ENCODE measurements around the gene TLE2.
"Not testable (repeated sequence)": the region's sequence is repeated elsewhere in the genome, so short reads cannot be mapped to it uniquely, and the experiment has no call there.

TLE2 gene

GRCh38 chr19:3036977-3037544, 8.0 kb upstream of the TLE2 start:
- H3K27ac ChIP-seq (ENCODE audit: low read length); H3K9me3 ChIP-seq (ENCODE audit: control insufficient read depth, insufficient read depth, low read length); DNase-seq (ENCODE audit: low read depth, low spot score); H3K4me1 ChIP-seq (ENCODE audit: control insufficient read depth, insufficient read depth, low read length); H3K36me3 ChIP-seq (ENCODE audit: control insufficient read depth, insufficient read depth, low read length); H3K4me3 ChIP-seq (ENCODE audit: low read length); H3K27me3 ChIP-seq (ENCODE audit: control insufficient read depth, insufficient read depth, low read length): not testable (repeated sequence)
- no CpG with 5 or more reads among the region's 14 CpGs for WGBS (ENCODE audit: insufficient coverage, insufficient read length)

DNA sequence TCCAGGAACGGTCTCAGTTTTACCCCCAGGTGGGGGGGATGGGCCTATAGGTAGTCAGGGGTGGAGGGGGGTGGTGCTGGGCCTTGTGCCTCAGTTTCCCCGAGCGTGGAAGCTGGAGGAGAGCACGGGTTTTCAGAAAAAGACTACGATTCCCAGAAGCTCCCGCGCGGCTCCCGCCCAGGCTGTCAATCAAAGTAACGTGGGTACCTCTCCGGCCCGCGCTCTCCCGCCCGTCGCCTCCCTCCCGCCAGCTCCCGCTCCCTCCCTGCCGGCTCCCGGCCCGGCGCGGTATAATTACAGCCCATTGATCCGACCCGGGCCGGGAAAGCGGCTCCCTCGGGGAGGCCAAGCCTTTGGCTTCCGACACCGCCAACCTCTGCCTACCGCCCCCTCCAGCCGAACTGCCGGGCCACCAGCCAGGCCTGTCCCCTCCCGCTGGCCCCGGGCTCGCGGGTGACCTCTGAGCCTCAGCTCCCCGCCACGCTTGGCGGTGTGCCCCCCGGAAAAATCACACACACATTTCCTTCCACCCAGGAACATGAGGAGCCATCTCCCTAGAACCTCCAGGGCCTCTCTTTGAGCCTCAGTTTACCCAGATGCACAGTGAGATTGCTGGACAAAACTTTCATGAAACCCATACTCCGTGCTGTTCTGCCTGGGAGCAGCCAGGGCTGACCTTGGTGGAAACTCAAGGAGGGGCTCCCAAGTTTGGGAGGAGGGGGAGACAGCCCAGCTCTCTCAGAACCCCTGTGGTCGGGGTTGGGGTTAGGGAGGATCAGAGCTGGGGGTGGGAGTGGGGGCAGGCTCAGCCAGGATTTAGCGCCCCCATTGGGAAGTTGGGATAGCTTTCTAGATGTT, 7.3 kb upstream of the TLE2 start:
- no peaks in the 10 kb centered on the region for H3K4me1 ChIP-seq (ENCODE audit: control insufficient read depth, insufficient read depth, low read length)

DNA sequence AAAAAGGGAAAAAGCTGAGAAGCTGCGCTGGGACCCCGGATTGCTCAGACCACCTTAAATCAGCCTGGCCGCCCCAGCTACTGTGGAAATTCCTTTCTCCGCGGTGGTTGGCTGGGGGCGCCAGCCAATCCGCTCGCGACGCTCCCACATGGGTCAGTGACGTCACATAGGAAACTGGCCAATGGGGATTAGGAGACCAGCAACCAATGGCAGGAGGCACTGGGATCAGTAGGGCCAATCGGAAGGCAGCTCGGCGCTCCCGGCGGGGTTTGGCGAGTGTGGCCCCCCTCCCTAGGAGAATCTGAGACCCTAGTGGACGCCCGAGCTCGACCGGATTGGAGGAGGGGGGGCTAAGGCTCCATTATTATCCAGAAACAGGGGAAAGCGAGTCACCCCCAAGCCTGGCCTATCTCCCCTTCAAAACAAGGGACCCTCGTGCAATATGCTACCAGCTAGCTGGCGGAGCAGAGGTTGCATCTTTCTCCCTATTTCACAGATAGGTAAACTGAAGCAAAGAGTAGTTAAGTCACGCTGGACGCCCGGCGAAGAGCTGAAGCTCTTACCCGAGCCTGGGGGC, 6.5 kb upstream of the TLE2 start:
- no peaks in the 10 kb centered on the region for H3K27me3 ChIP-seq (ENCODE audit: control insufficient read depth, insufficient read depth, low read length)
- no peaks in the 10 kb centered on the region for H3K4me1 ChIP-seq (ENCODE audit: control insufficient read depth, insufficient read depth, low read length)
- H3K27ac ChIP-seq (ENCODE audit: low read length): no peak overlapping the region
- peak; percentile 98 for DNase-seq (ENCODE audit: low read depth, low spot score)
- WGBS (ENCODE audit: insufficient coverage, insufficient read length): no CpG with 5 or more reads among the region's 29 CpGs
- H3K9me3 ChIP-seq (ENCODE audit: control insufficient read depth, insufficient read depth, low read length): no peaks in the 10 kb centered on the region
- peak overlapping the region; percentile 56; the same call in 1 of the 2 replicates for H3K4me3 ChIP-seq (ENCODE audit: low read length)
- no peaks in the 10 kb centered on the region for H3K36me3 ChIP-seq (ENCODE audit: control insufficient read depth, insufficient read depth, low read length)

More for the DNA sequence above, 7.3 kb upstream of the TLE2 start:
- H3K27me3 ChIP-seq (ENCODE audit: control insufficient read depth, insufficient read depth, low read length): no peaks in the 10 kb centered on the region
- no peaks in the 10 kb centered on the region for H3K9me3 ChIP-seq (ENCODE audit: control insufficient read depth, insufficient read depth, low read length)
- H3K27ac ChIP-seq (ENCODE audit: low read length): no peak overlapping the region
- H3K36me3 ChIP-seq (ENCODE audit: control insufficient read depth, insufficient read depth, low read length): no peaks in the 10 kb centered on the region
- WGBS (ENCODE audit: insufficient coverage, insufficient read length): no CpG with 5 or more reads among the region's 44 CpGs
- H3K4me3 ChIP-seq (ENCODE audit: low read length): peak overlapping the region; percentile 56; the same call in 1 of the 2 replicates
- no peak for DNase-seq (ENCODE audit: low read depth, low spot score)

DNA sequence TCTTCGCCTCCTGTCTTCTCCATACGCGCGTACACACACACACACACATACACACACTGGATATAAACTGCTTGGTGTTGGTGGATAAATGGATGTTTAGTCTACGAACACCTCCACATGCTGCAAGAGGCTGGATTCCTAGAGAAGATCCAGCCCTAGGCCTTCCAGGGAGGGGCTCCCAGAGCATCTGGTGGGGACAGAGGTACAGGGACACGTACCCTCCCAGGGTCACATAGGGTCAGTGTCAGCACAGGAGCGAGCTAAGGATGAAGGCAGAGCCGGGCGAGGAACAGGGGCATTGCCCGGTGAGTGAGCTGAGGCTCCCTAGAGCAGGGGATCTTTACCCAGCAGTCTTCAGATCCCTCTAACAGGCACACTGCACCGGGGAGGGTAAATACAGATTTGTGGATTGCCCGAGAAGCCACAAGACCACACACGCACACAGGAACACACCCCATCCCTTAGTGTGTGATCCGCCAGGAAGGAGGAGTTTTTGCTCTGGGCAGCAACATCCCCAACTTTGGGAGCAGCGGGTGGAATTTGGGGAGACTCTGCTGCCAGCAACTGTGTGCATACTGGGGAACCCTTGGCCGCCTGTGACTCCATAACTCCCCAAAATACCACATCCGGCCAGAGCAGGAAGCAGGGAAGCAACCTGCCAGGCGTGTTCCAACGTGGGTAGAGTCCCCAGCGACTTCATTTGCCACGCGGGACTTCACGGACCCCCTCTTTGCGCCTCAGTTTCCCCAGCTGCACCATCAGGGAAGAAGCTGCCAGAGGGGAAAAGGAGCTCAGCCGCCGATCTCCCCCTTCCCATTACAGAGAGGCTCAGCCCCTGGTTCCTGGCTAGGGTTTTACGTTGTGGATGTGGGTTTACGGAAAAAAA, 5.8 kb upstream of the TLE2 start:
- no peak for DNase-seq (ENCODE audit: low read depth, low spot score)
- no CpG with 5 or more reads among the region's 28 CpGs for WGBS (ENCODE audit: insufficient coverage, insufficient read length)
- Histone ChIP-seq H3K4me1 (ENCODE audit: control insufficient read depth, insufficient read depth, low read length) (no peaks in the 10 kb centered on the region), H3K4me3 (ENCODE audit: low read length) (peak overlapping the region; percentile 30; the same call in 1 of the 2 replicates), H3K27me3 (ENCODE audit: control insufficient read depth, insufficient read depth, low read length) (peaks cover 1% of the 10 kb centered on the region; the same call in 1 of the 2 replicates), H3K9me3 (ENCODE audit: control insufficient read depth, insufficient read depth, low read length) (no peaks in the 10 kb centered on the region), H3K36me3 (ENCODE audit: control insufficient read depth, insufficient read depth, low read length) (no peaks in the 10 kb centered on the region), H3K27ac (ENCODE audit: low read length) (no peak overlapping the region)

- Histone ChIP-seq H3K9me3 (ENCODE audit: control insufficient read depth, insufficient read depth, low read length) (no peaks in the 10 kb centered on the region), H3K27ac (ENCODE audit: low read length) (no peak overlapping the region), H3K4me3 (ENCODE audit: low read length) (no peak overlapping the region), H3K27me3 (ENCODE audit: control insufficient read depth, insufficient read depth, low read length) (peaks cover 1% of the 10 kb centered on the region; the same call in 1 of the 2 replicates), H3K4me1 (ENCODE audit: control insufficient read depth, insufficient read depth, low read length) (no peaks in the 10 kb centered on the region), H3K36me3 (ENCODE audit: control insufficient read depth, insufficient read depth, low read length) (no peaks in the 10 kb centered on the region)
- DNase-seq (ENCODE audit: low read depth, low spot score): no peak
Observed at GRCh38 chr19:3034406-3034655, 5.3 kb upstream of the TLE2 start.

GRCh38 chr19:3033595-3034405, 4.7 kb upstream of the TLE2 start:
- H3K27ac ChIP-seq (ENCODE audit: low read length): no peak overlapping the region
- H3K4me1 ChIP-seq (ENCODE audit: control insufficient read depth, insufficient read depth, low read length): no peaks in the 10 kb centered on the region
- WGBS (ENCODE audit: insufficient coverage, insufficient read length): no CpG with 5 or more reads among the region's 11 CpGs
- DNase-seq (ENCODE audit: low read depth, low spot score): no peak
- H3K36me3 ChIP-seq (ENCODE audit: control insufficient read depth, insufficient read depth, low read length): no peaks in the 10 kb centered on the region
- H3K9me3 ChIP-seq (ENCODE audit: control insufficient read depth, insufficient read depth, low read length): no peaks in the 10 kb centered on the region
- H3K4me3 ChIP-seq (ENCODE audit: low read length): no peak overlapping the region
- H3K27me3 ChIP-seq (ENCODE audit: control insufficient read depth, insufficient read depth, low read length): peaks cover 1% of the 10 kb centered on the region; the same call in 1 of the 2 replicates

- WGBS (ENCODE audit: insufficient coverage, insufficient read length): 100% methylated on average over 1 of the region's 5 CpGs
- Histone ChIP-seq H3K36me3 (ENCODE audit: control insufficient read depth, insufficient read depth, low read length) (no peaks in the 10 kb centered on the region), H3K4me3 (ENCODE audit: low read length) (no peak overlapping the region), H3K4me1 (ENCODE audit: control insufficient read depth, insufficient read depth, low read length) (no peaks in the 10 kb centered on the region), H3K27ac (ENCODE audit: low read length) (no peak overlapping the region), H3K9me3 (ENCODE audit: control insufficient read depth, insufficient read depth, low read length) (no peaks in the 10 kb centered on the region), H3K27me3 (ENCODE audit: control insufficient read depth, insufficient read depth, low read length) (peaks cover 1% of the 10 kb centered on the region; the same call in 1 of the 2 replicates)
- DNase-seq (ENCODE audit: low read depth, low spot score): no peak
Observed at GRCh38 chr19:3031607-3031867, 2.5 kb upstream of the TLE2 start.

GRCh38 chr19:3028305-3029064, 595 bp downstream of the TLE2 start:
- H3K36me3 ChIP-seq (ENCODE audit: control insufficient read depth, insufficient read depth, low read length): no peaks in the 10 kb centered on the region
- peak overlapping the region; percentile 41; the same call in 1 of the 2 replicates for H3K4me3 ChIP-seq (ENCODE audit: low read length)
- no peak for DNase-seq (ENCODE audit: low read depth, low spot score)
- H3K27ac ChIP-seq (ENCODE audit: low read length): no peak overlapping the region
- WGBS (ENCODE audit: insufficient coverage, insufficient read length): no CpG with 5 or more reads among the region's 40 CpGs
- H3K27me3 ChIP-seq (ENCODE audit: control insufficient read depth, insufficient read depth, low read length): peaks cover 1% of the 10 kb centered on the region; the same call in 1 of the 2 replicates
- H3K4me1 ChIP-seq (ENCODE audit: control insufficient read depth, insufficient read depth, low read length): peaks cover 8% of the 10 kb centered on the region
- H3K9me3 ChIP-seq (ENCODE audit: control insufficient read depth, insufficient read depth, low read length): no peaks in the 10 kb centered on the region

- DNase-seq (ENCODE audit: low read depth, low spot score): no peak
- Histone ChIP-seq H3K27ac (ENCODE audit: low read length) (no peak overlapping the region), H3K4me1 (ENCODE audit: control insufficient read depth, insufficient read depth, low read length) (peaks cover 8% of the 10 kb centered on the region), H3K9me3 (ENCODE audit: control insufficient read depth, insufficient read depth, low read length) (no peaks in the 10 kb centered on the region), H3K27me3 (ENCODE audit: control insufficient read depth, insufficient read depth, low read length) (peaks cover 1% of the 10 kb centered on the region; the same call in 1 of the 2 replicates), H3K4me3 (ENCODE audit: low read length) (no peak overlapping the region; the same call in 1 of the 2 replicates), H3K36me3 (ENCODE audit: control insufficient read depth, insufficient read depth, low read length) (no peaks in the 10 kb centered on the region)
- WGBS (ENCODE audit: insufficient coverage, insufficient read length): no CpG with 5 or more reads among the region's 9 CpGs
Observed at GRCh38 chr19:3027981-3028304, 1.1 kb downstream of the TLE2 start.

Data from iPS DF 6.9 (cell line).